Measurements from ENCODE around the gene RPE.

GRCh38 chr2:210009126-210009525 lies 6.7 kb downstream of the RPE start:
- TF ChIP-seq CTCF (IDR thresholded peaks at IDR 0.05; ENCODE audit: low read depth, low read length) (no peak), EZH2phosphoT487 (IDR thresholded peaks at IDR 0.05; ENCODE audit: low read depth) (no peak)

All from OCI-LY3 (cell line).